SK-N-SH (cell line): ENCODE results near the gene NAALADL1. TPM values are rescaled to one million over a fixed set of nuclear protein-coding genes. Genes with fewer than 3 reads are reported as not detected.

Experiments used
- CTCF ChIA-PET: fragments of 300-600, 350-600 bp; formaldehyde crosslinking; extraction: SDS; loops from one replicate; lab custom pipeline; 2021; lab: Yijun Ruan, JAX
- POLR2A ChIA-PET: fragments of 350-600 bp; sonication (Branson Sonifier 250); formaldehyde crosslinking; extraction: SDS; loops from one replicate; lab custom pipeline; 2020; ENCODE audit warnings: antibody characterized with exemption, inconsistent platforms; lab: Yijun Ruan, JAX
- DNase-seq: peaks from one replicate; pipeline ENCODE4 v3.0.0; 2012
- H2AFZ ChIP-seq: fragments of 200-600 bp; sonication (generic); 2 replicates; pipeline ENCODE4 v1.8.1; 2016; ENCODE audit warnings: antibody characterized with exemption, mild to moderate bottlenecking, low read depth
- H3F3A ChIP-seq: fragments of 200-600 bp; sonication (generic); replicated peaks from 2 replicates; pipeline ENCODE3; 2016; ENCODE audit warnings: antibody characterized with exemption, mild to moderate bottlenecking; ENCODE audit not compliant: insufficient read depth
- H3K27ac ChIP-seq, 2 experiments: fragments of 200-500 bp in 1 of 2; fragments of 200-600 bp in 1 of 2; sonication (Bioruptor generic) in 1 of 2; sonication (generic), shearing (Covaris generic) in 1 of 2; 2 replicates each; pipeline versions ENCODE4 v1.5.1 to v1.6.1; 2014 to 2016; ENCODE audit warnings: low read depth in 2 of 2, inconsistent platforms in 1 of 2, low read length in 1 of 2, mild to moderate bottlenecking in 1 of 2, mixed read lengths in 1 of 2
- H3K27me3 ChIP-seq: fragments of 200-600 bp; sonication (generic), shearing (Covaris generic); 2 replicates; pipeline ENCODE4 v1.6.1; 2016; ENCODE audit warnings: mixed run types; ENCODE audit not compliant: insufficient read depth
- H3K36me3 ChIP-seq, 2 experiments: fragments of 200-500 bp in 1 of 2; fragments of 200-600 bp in 1 of 2; sonication (Bioruptor generic) in 1 of 2; sonication (generic) in 1 of 2; replicated peaks in 1 of 2; 2 replicates each; pipeline versions ENCODE3 to v1.5.1; 2014 to 2016; ENCODE audit warnings: low read length in 1 of 2, mild to moderate bottlenecking in 1 of 2; ENCODE audit not compliant: insufficient read depth in 2 of 2, control insufficient read depth in 1 of 2
- H3K4me1 ChIP-seq, 2 experiments: fragments of 200-500 bp in 1 of 2; fragments of 200-600 bp in 1 of 2; sonication (Bioruptor generic) in 1 of 2; sonication (generic), shearing (Covaris generic) in 1 of 2; 2 replicates each; pipeline versions ENCODE4 v1.5.1 to v1.6.1; 2014 to 2016; ENCODE audit warnings: low read depth in 1 of 2, low read length in 1 of 2, mixed run types in 1 of 2; ENCODE audit not compliant: insufficient read depth in 2 of 2, control insufficient read depth in 1 of 2
- H3K4me2 ChIP-seq: fragments of 200-600 bp; sonication (generic), shearing (Covaris generic); 2 replicates; pipeline ENCODE4 v1.6.1; 2017; ENCODE audit warnings: mixed run types
- H3K4me3 ChIP-seq, 2 experiments: fragments of 200-500 bp in 1 of 2; fragments of 200-600 bp in 1 of 2; sonication (Bioruptor generic) in 1 of 2; sonication (generic), shearing (Covaris generic) in 1 of 2; 2 replicates each; pipeline versions ENCODE4 v1.5.1 to v1.8.1; 2014 to 2016; ENCODE audit warnings: low read depth in 2 of 2, inconsistent platforms in 1 of 2, low read length in 1 of 2, mild to moderate bottlenecking in 1 of 2, mixed read lengths in 1 of 2, moderate library complexity in 1 of 2
- H3K79me2 ChIP-seq: fragments of 200-600 bp; sonication (generic); 2 replicates; pipeline ENCODE4 v1.8.1; 2017; ENCODE audit warnings: mild to moderate bottlenecking; ENCODE audit not compliant: insufficient read depth
- H3K9ac ChIP-seq: fragments of 200-600 bp; sonication (generic); 2 replicates; pipeline ENCODE4 v1.6.1; 2017; ENCODE audit warnings: mixed run types
- H3K9me2 ChIP-seq: fragments of 200-600 bp; sonication (generic); 2 replicates; pipeline ENCODE4 v1.6.1; 2017; ENCODE audit warnings: mixed run types
- H3K9me3 ChIP-seq: fragments of 200-600 bp; sonication (generic); 2 replicates; pipeline ENCODE4 v1.6.1; 2017; ENCODE audit warnings: mixed run types, mild to moderate bottlenecking, moderate library complexity
- H4K20me1 ChIP-seq: fragments of 200-600 bp; sonication (generic); 2 replicates; pipeline ENCODE4 v1.6.1; 2017; ENCODE audit warnings: mild to moderate bottlenecking, mixed run types; ENCODE audit not compliant: insufficient read depth
- ELF1 ChIP-seq: IDR thresholded peaks from 2 replicates; pipeline ENCODE4 v1.4.0; 2012
- EP300 ChIP-seq, 2 experiments: IDR thresholded peaks; 2 replicates each; pipeline versions ENCODE4 v1.4.0 to v1.6.1; 2012; ENCODE audit warnings: borderline replicate concordance in 1 of 2, low read depth in 1 of 2, low read length in 1 of 2
- FOSL2 ChIP-seq: IDR thresholded peaks from 2 replicates; pipeline ENCODE4 v1.4.0; 2012; ENCODE audit warnings: low read depth, mild to moderate bottlenecking, moderate library complexity, borderline replicate concordance
- FOXJ3 ChIP-seq: sonication (generic); formaldehyde crosslinking; IDR thresholded peaks from 2 replicates; pipeline ENCODE4 v1.5.1; 2020; ENCODE audit warnings: mild to moderate bottlenecking, missing genetic modification reagents
- FOXM1 ChIP-seq: IDR thresholded peaks from 2 replicates; pipeline ENCODE4 v1.4.0; 2012; ENCODE audit warnings: low read depth, mild to moderate bottlenecking
- GABPA ChIP-seq: IDR thresholded peaks from 2 replicates; pipeline ENCODE4 v1.4.0; 2012; ENCODE audit warnings: low read depth, mild to moderate bottlenecking
- MEF2A ChIP-seq: IDR thresholded peaks from 2 replicates; pipeline ENCODE4 v1.4.0; 2012; ENCODE audit warnings: low read depth, borderline replicate concordance
- MXI1 ChIP-seq: IDR thresholded peaks from 2 replicates; pipeline ENCODE4 v1.6.1; 2012; ENCODE audit warnings: mild to moderate bottlenecking, low read depth, low read length, improper control_type of control experiment
- NRF1 ChIP-seq: IDR thresholded peaks from 2 replicates; pipeline ENCODE4 v1.6.1; 2012; ENCODE audit warnings: low read depth, mild to moderate bottlenecking, low read length
- RAD21 ChIP-seq: IDR thresholded peaks from 2 replicates; pipeline ENCODE4 v1.6.1; 2012; ENCODE audit warnings: mild to moderate bottlenecking, low read length
- RFX5 ChIP-seq: IDR thresholded peaks from 2 replicates; pipeline ENCODE4 v1.6.1; 2012; ENCODE audit warnings: mild to moderate bottlenecking, improper control_type of control experiment, low read length
- RXRA ChIP-seq: IDR thresholded peaks from 2 replicates; pipeline ENCODE4 v1.4.0; 2012; ENCODE audit warnings: low read depth, mild to moderate bottlenecking, borderline replicate concordance
- TCF12 ChIP-seq: IDR thresholded peaks from 2 replicates; pipeline ENCODE4 v1.4.0; 2012
- polyA plus RNA-seq, 3 experiments: library from polyadenylated mRNA; depleted of rRNA; stranded (reverse); fragments of >200 nt; gene quantifications; 2 replicates each; pipeline ENCODE4 v1.2.3, GENCODE V29; 2012
- TF ChIP-seq, protein P1 (sequence below): IDR thresholded peaks from 2 replicates; pipeline ENCODE4 v1.4.0; 2012; ENCODE audit warnings: low read depth, borderline replicate concordance
- TF ChIP-seq, protein P2 (sequence below): IDR thresholded peaks from 2 replicates; pipeline ENCODE4 v1.4.0; 2012; ENCODE audit warnings: low read depth, borderline replicate concordance
- TF ChIP-seq, protein P3 (sequence below): fragments of 150-350 bp; IDR thresholded peaks from 2 replicates; pipeline ENCODE4 v1.6.1; 2017; ENCODE audit warnings: antibody characterized with exemption, low read length, low read depth, borderline replicate concordance
- TF ChIP-seq, protein P4 (sequence below): IDR thresholded peaks from 2 replicates; pipeline ENCODE4 v1.4.0; 2012; ENCODE audit warnings: low read depth

NAALADL1 gene
- polyA plus RNA-seq, 1 of the 3 experiments (the other 2 are of a cell fraction), result not detected

DNA sequence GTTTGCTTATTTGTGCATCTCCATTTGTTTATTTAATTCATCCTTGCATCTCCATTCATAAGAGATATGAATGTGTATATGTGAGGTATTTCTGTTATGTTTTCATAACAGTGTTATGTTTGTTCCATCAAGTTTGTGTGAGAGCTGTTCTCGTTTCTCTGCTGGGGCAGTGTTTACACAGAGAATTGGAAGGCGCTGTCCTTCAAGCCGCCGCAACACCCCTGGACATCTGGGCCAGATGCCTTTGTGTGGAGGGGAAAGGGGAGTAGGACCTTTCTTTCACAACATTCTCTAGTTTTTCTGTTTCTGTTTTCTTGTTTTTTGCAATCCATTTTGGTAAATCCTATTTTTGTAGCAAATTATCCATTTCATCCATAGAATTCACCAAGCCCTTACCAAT, 46.3 kb upstream of the NAALADL1 start (continued):
- no peak for TF ChIP-seq GABPA
- TF ChIP-seq, protein P1, sequence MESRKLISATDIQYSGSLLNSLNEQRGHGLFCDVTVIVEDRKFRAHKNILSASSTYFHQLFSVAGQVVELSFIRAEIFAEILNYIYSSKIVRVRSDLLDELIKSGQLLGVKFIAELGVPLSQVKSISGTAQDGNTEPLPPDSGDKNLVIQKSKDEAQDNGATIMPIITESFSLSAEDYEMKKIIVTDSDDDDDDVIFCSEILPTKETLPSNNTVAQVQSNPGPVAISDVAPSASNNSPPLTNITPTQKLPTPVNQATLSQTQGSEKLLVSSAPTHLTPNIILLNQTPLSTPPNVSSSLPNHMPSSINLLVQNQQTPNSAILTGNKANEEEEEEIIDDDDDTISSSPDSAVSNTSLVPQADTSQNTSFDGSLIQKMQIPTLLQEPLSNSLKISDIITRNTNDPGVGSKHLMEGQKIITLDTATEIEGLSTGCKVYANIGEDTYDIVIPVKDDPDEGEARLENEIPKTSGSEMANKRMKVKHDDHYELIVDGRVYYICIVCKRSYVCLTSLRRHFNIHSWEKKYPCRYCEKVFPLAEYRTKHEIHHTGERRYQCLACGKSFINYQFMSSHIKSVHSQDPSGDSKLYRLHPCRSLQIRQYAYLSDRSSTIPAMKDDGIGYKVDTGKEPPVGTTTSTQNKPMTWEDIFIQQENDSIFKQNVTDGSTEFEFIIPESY, result no peak
- no peak for TF ChIP-seq MXI1
- no peak for TF ChIP-seq TCF12
- TF ChIP-seq FOXJ3, result no peak
- no peak for TF ChIP-seq RFX5

DNA sequence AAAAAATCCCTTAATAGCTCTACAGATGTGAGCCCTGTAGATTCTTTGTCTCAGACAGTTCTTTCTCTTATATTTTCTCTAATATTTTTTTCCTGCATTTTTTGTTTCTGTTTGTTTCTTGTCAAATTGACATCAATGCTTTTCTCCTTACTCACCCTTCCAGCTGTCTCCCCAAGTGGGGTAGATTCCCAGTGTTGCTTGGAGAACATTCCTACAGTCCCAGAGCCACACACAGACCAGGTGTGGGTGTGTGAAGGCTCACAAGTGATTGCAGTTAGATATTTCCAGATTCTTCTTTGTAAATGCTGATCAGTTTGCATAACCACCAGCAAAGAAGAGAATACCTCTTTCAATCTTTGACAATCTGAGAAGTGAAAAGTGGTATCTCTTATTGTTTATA, 45.1 kb upstream of the NAALADL1 start:
- Histone ChIP-seq H2AFZ (no peak overlapping the region), H3K9me2 (no peaks in the 10 kb centered on the region), H3K36me3 (peaks cover 8 to 9% of the 10 kb centered on the region in 2 experiments), H3K79me2 (peaks cover 59% of the 10 kb centered on the region), H3K4me2 (no peak overlapping the region), H3K9me3 (no peaks in the 10 kb centered on the region), H4K20me1 (peaks cover 9% of the 10 kb centered on the region), H3K27me3 (no peaks in the 10 kb centered on the region), H3K27ac (no peak overlapping the region), H3K9ac (no peak overlapping the region), H3F3A (no peaks in the 10 kb centered on the region)
- POLR2A ChIA-PET, result interaction anchor here (0.7 to 2.5 kb wide), 2 partner anchors 8 to 25 kb away, joined by 5 to 7 read pairs; partner anchors contain the start of gene TM7SF2
- no peak for DNase-seq
- TF ChIP-seq ELF1 (no peak), EP300 (IDR thresholded peaks at IDR 0.05; ENCODE audit: borderline replicate concordance in 1 of 2, low read depth in 1 of 2, low read length in 1 of 2) (no peak), FOSL2 (no peak), RXRA (no peak), MEF2A (no peak), NRF1 (no peak), FOXM1 (no peak), RAD21 (no peak)
- TF ChIP-seq, protein P2, sequence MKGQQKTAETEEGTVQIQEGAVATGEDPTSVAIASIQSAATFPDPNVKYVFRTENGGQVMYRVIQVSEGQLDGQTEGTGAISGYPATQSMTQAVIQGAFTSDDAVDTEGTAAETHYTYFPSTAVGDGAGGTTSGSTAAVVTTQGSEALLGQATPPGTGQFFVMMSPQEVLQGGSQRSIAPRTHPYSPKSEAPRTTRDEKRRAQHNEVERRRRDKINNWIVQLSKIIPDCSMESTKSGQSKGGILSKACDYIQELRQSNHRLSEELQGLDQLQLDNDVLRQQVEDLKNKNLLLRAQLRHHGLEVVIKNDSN, result no peak
- TF ChIP-seq, protein P3, sequence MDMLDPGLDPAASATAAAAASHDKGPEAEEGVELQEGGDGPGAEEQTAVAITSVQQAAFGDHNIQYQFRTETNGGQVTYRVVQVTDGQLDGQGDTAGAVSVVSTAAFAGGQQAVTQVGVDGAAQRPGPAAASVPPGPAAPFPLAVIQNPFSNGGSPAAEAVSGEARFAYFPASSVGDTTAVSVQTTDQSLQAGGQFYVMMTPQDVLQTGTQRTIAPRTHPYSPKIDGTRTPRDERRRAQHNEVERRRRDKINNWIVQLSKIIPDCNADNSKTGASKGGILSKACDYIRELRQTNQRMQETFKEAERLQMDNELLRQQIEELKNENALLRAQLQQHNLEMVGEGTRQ, result no peak
- TF ChIP-seq, protein P1, result no peak
- TF ChIP-seq, protein P4, sequence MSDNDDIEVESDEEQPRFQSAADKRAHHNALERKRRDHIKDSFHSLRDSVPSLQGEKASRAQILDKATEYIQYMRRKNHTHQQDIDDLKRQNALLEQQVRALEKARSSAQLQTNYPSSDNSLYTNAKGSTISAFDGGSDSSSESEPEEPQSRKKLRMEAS, result no peak
- TF ChIP-seq, all 33 proteins: peak for 0
- Histone ChIP-seq H3K4me1 (no peaks in the 10 kb centered on the region; a peak in 1 of 4 replicates), H3K4me3 (no peak overlapping the region)
- CTCF ChIA-PET, result interaction anchor here (1.1 to 12.6 kb wide), 2 partner anchors 9 to 90 kb away, joined by 3 to 150 read pairs; partner anchors contain the start of genes ARL2 and TM7SF2
